Glutamatergic neuron (in vitro differentiated cells): Measurements from ENCODE around the gene UST. TPM values are rescaled to one million over a fixed set of nuclear protein-coding genes. Genes with fewer than 3 reads are reported as not detected.

Experiments
- DNase-seq: peaks from one replicate; pipeline ENCODE4 v3.0.0; 2022
- H3K27ac Mint-ChIP-seq: one replicate; pipeline ENCODE4 v1.8.0; 2020; ENCODE audit warnings: mild to moderate bottlenecking, mixed read lengths, inconsistent platforms; ENCODE audit not compliant: unreplicated experiment
- H3K27me3 Mint-ChIP-seq: one replicate; pipeline ENCODE4 v1.8.0; 2020; ENCODE audit warnings: mild to moderate bottlenecking, moderate library complexity, mixed read lengths, inconsistent platforms; ENCODE audit not compliant: unreplicated experiment
- H3K36me3 Mint-ChIP-seq: one replicate; pipeline ENCODE4 v1.8.0; 2020; ENCODE audit warnings: mild to moderate bottlenecking, mixed read lengths, inconsistent platforms; ENCODE audit not compliant: unreplicated experiment
- H3K4me1 Mint-ChIP-seq: one replicate; pipeline ENCODE4 v1.8.0; 2020; ENCODE audit warnings: mild to moderate bottlenecking, low read depth, mixed read lengths, inconsistent platforms; ENCODE audit not compliant: unreplicated experiment
- H3K4me3 Mint-ChIP-seq: one replicate; pipeline ENCODE4 v1.8.0; 2020; ENCODE audit warnings: mild to moderate bottlenecking, mixed read lengths, inconsistent platforms; ENCODE audit not compliant: unreplicated experiment
- H3K9me3 Mint-ChIP-seq: one replicate; pipeline ENCODE4 v1.8.0; 2020; ENCODE audit warnings: mild to moderate bottlenecking, moderate library complexity, mixed read lengths, inconsistent platforms; ENCODE audit not compliant: unreplicated experiment
- total RNA-seq: library from RNA; stranded (reverse); fragmentation: NEBNext Ultra II Directional; extraction: Animal tissue kit (Norgen Biotek cat#: 25700); gene quantifications from one replicate; pipeline ENCODE4 v1.2.1, GENCODE V29; 2021; ENCODE audit not compliant: unreplicated experiment
- TF ChIP-seq, protein P1 (sequence below): fragments of 200-600 bp; sonication (generic); IDR thresholded peaks from one replicate; pipeline ENCODE4 v1.5.0; 2021; ENCODE audit not compliant: partially characterized antibody, unreplicated experiment

UST gene
- total RNA-seq, 1 donor from 2014 or later, result 11.2 TPM

DNA sequence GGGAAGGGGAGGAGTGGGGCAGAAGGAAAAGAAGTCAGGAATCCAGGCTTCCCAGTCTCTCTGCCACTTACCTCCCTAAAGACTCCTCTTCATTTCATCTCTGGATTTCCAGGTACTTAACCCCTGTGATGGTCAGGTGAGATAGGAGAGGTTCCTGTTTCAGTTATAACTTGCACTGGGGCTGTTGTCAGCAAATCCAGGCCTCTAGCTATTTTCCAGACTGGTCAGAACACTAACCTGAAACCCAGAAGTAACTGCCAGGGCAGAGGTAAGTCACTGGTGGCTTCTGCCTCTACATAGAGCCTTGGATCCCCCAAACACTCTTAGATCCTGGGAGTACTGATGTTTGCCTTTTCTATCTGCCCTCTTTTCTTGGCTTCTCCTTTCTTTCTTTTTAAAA is 337.2 kb downstream of the UST start:
- no peak overlapping the region for H3K27ac Mint-ChIP-seq
- no peaks in the 10 kb centered on the region for H3K36me3 Mint-ChIP-seq
- TF ChIP-seq, protein P1, sequence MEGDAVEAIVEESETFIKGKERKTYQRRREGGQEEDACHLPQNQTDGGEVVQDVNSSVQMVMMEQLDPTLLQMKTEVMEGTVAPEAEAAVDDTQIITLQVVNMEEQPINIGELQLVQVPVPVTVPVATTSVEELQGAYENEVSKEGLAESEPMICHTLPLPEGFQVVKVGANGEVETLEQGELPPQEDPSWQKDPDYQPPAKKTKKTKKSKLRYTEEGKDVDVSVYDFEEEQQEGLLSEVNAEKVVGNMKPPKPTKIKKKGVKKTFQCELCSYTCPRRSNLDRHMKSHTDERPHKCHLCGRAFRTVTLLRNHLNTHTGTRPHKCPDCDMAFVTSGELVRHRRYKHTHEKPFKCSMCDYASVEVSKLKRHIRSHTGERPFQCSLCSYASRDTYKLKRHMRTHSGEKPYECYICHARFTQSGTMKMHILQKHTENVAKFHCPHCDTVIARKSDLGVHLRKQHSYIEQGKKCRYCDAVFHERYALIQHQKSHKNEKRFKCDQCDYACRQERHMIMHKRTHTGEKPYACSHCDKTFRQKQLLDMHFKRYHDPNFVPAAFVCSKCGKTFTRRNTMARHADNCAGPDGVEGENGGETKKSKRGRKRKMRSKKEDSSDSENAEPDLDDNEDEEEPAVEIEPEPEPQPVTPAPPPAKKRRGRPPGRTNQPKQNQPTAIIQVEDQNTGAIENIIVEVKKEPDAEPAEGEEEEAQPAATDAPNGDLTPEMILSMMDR, result no peak
- H3K4me3 Mint-ChIP-seq, result no peak overlapping the region
- no peak for DNase-seq
- no peaks in the 10 kb centered on the region for H3K27me3 Mint-ChIP-seq
- H3K4me1 Mint-ChIP-seq, result peaks cover 5% of the 10 kb centered on the region
- H3K9me3 Mint-ChIP-seq, result no peaks in the 10 kb centered on the region

DNA sequence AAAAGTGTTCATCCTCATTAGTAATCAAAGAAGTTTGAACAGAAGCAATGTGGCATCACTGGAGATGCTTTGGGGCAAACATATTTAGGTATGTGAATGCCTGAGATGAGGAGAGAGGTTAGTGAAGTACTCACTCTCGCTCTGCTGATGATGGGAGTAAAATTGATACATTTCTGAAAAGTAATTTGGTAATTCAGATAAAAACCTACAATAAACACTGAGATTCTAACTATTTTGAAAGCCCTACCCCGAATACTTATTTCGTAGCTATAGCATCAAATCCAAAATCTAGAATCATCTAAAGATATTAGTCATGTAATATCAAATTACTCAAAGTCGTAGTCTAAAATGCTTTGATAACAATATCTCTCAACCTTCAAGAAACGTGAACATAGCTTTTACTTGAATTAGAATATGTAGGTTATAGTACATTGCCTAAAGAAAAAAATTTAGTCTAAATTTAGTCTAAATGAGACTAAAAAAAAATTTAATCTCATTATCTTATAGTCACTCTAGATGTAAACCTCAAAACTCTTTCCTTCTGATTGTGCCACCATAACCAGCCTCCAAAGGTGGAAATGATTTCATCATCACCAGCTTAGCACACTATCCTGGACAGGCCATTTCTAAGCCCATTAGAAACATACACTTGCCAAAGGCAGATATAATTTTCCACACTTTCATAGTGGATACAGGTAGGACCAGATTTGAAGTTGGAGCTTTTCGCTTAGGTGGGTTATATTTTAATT is 338.2 kb downstream of the UST start:
- Mint-ChIP-seq H3K4me1 (peaks cover 2% of the 10 kb centered on the region), H3K27ac (no peak overlapping the region), H3K27me3 (no peaks in the 10 kb centered on the region), H3K9me3 (no peaks in the 10 kb centered on the region), H3K36me3 (no peaks in the 10 kb centered on the region), H3K4me3 (no peak overlapping the region)
- DNase-seq, result no peak
- TF ChIP-seq, protein P1, result no peak

DNA sequence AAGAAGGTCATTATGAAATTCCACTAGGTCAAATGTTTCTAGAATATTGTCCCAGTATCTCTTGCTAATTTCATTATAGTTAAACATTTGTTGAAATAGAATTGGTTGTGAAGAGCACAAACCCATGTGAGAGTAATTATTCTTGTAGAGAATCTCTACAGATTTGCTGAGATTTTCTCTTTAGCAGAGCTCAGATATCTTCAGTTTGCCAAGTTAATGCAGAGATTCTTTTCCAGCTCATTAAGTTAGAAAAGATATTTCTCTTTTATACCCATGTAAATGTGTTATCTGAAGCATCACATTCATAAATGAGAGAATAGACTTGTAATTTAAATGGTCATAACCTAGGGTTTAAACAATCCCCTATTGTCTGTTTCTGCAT is 338.7 kb downstream of the UST start:
- H3K27ac Mint-ChIP-seq, result no peak overlapping the region
- no peaks in the 10 kb centered on the region for H3K9me3 Mint-ChIP-seq
- DNase-seq, result no peak
- H3K4me1 Mint-ChIP-seq, result peaks cover 1% of the 10 kb centered on the region
- TF ChIP-seq, protein P1, result no peak
- no peaks in the 10 kb centered on the region for H3K27me3 Mint-ChIP-seq
- H3K36me3 Mint-ChIP-seq, result no peaks in the 10 kb centered on the region
- no peak overlapping the region for H3K4me3 Mint-ChIP-seq

DNA sequence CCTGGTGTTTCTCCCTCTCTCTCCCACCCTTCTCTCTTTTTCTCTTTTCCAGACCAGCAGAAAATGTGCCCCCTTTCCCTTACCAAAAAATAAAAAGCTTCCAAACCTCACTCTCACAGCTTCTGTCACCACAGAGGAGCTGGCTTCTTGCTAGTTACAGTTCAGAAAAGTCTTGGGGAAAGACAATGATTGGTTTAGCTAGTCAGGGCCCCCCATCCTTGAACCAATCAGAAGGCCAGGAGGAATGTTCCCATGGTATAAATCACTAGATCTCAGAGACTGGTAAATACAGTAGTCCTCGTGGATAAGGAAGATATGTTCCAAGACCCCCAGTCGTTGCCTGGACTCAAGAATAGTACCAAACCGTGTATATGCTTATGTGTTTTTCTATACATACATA is 339.5 kb downstream of the UST start:
- no peak overlapping the region for H3K27ac Mint-ChIP-seq
- TF ChIP-seq, protein P1, result no peak
- H3K9me3 Mint-ChIP-seq, result no peaks in the 10 kb centered on the region
- H3K4me3 Mint-ChIP-seq, result no peak overlapping the region
- H3K36me3 Mint-ChIP-seq, result no peaks in the 10 kb centered on the region
- no peaks in the 10 kb centered on the region for H3K27me3 Mint-ChIP-seq
- H3K4me1 Mint-ChIP-seq, result no peaks in the 10 kb centered on the region
- no peak for DNase-seq

DNA sequence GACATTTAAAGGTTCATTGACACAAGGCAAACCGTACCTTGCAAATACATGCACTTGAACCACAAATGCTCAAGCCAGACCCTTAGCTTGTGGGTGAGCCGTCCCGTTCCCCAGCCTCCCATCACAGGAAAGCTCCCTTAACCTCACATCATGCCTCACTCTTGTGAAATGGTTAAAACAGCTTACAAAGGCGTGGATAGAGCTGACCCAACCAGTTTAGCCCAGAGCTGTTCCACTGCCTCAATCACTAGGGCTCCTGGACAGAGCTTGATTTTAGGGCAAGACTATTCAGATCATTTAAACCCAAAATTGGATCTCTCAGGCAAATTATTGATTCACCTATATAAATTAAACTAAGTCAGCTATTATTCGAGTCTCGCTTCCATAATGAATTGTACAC is 341.1 kb downstream of the UST start:
- Mint-ChIP-seq H3K27ac (no peak overlapping the region), H3K36me3 (no peaks in the 10 kb centered on the region), H3K27me3 (no peaks in the 10 kb centered on the region), H3K4me3 (no peak overlapping the region), H3K9me3 (no peaks in the 10 kb centered on the region), H3K4me1 (no peaks in the 10 kb centered on the region)
- TF ChIP-seq, protein P1, result no peak
- no peak for DNase-seq
